ENCODE data around the gene MED8.

GRCh38 chr1:43432907-43433306 is 43.3 kb upstream of the MED8 start:
- no peak for TF ChIP-seq CTCF (IDR thresholded peaks at IDR 0.05)
- TF ChIP-seq ZFX (IDR thresholded peaks at IDR 0.05; ENCODE audit: borderline replicate concordance), result no peak

Measured in 22Rv1 (cell line).